ENCODE measurements around the gene INPP1. TPM values are rescaled to one million over a fixed set of nuclear protein-coding genes. Genes with fewer than 3 reads are reported as not detected.

Gene INPP1
- total RNA-seq, 4 donors from 2014 or later, result 10.9 to 12.0 (median 11.9) TPM

DNA sequence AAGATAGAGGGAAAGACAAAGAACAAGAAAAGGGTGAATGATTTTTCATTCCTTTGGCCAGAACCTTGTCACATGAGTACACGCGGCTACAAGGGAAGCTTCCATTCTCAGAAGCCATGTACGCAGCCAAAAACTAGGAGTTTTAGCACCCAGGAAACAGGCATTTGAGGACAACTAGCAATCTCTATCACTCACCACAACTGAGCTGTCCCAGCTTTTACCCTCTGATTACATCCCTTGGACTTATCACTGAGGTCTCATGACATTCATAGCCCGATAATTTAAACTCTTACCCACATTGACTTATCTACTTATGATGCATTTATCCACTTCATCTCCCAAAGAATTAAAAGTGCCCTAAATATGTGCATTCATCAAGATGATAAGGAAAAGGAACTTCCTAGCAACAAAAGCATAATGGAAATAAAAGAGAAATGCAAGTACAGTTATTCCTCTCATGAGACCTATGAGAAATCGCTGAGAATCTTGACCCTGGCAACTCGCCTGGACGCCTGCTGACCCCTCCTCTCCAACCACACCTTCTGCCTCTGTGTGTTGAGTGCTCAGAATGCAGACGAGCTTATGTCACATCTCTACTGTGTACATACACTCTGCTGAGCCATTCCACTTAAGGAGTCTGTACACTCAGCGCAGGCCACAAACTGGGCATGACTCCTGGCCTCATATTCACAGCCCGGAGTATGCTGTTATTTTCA, 36.0 kb downstream of the INPP1 start:
- 79 to 81% methylated on average over 10 of the region's 10 CpGs for WGBS, 2 donors
- intact Hi-C loops (cut with DNase I; ENCODE audit: low total_unique reads), result no loop called here
- no peak overlapping the region for H3K4me3 ChIP-seq (ENCODE audit: low read depth, poor library complexity, severe bottlenecking)
- DNase-seq (ENCODE audit: low spot score in 2 of 2), result no peak
- TF ChIP-seq, protein P1, sequence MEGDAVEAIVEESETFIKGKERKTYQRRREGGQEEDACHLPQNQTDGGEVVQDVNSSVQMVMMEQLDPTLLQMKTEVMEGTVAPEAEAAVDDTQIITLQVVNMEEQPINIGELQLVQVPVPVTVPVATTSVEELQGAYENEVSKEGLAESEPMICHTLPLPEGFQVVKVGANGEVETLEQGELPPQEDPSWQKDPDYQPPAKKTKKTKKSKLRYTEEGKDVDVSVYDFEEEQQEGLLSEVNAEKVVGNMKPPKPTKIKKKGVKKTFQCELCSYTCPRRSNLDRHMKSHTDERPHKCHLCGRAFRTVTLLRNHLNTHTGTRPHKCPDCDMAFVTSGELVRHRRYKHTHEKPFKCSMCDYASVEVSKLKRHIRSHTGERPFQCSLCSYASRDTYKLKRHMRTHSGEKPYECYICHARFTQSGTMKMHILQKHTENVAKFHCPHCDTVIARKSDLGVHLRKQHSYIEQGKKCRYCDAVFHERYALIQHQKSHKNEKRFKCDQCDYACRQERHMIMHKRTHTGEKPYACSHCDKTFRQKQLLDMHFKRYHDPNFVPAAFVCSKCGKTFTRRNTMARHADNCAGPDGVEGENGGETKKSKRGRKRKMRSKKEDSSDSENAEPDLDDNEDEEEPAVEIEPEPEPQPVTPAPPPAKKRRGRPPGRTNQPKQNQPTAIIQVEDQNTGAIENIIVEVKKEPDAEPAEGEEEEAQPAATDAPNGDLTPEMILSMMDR (IDR thresholded peaks at IDR 0.05), result no peak

DNA sequence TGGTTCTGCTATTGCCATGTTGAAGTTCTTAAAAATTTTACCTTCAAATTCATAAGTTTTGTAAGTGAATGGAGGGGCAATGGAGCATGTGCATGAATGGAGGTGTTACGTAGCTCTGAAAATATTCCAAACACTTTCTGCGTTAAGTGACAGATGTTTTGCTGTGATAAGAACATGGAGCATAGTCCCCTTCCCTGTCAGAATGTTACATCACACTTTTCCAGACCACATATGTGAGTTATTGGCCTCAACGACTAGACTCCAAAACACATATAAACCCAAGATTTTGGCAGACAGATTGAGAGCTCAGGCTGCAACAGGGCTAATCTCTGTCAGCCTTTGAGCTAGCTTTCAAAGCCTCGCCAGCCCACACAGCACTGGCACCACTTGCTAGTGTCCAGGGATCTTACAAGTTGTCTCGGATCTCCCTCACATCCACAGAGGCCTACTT, 37.6 kb downstream of the INPP1 start:
- intact Hi-C loops (cut with DNase I; ENCODE audit: low total_unique reads), result loop anchor here (10.0 kb wide), 1 partner anchor 134 kb away; no protein-coding TSS in a partner anchor
- 80 to 81% methylated on average over 5 of the region's 5 CpGs for WGBS, 2 donors
- no peak for DNase-seq (ENCODE audit: low spot score in 2 of 2)

DNA sequence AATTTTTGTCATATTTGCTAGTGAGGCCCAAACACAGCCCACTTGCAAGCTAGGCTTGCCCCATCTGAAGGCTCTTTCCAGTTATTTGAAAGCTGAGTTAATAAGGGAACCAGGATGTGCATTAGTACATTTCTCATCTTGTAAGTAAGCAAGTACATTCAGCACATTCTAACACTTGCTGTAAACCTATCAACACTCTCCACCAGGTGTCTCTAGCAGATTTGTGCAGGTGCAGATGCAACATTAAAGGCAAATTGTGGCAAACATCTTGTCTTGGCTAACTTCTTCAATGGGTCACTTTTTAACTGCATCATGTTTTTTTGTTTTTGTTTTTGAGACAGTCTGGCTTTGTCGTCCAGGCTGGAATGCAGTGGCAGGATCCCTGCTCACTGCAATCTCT, 39.5 kb downstream of the INPP1 start:
- intact Hi-C loops (cut with DNase I; ENCODE audit: low total_unique reads), result loop anchor here (10.0 kb wide), 1 partner anchor 132 kb away; no protein-coding TSS in a partner anchor
- TF ChIP-seq POLR2A (IDR thresholded peaks at IDR 0.05), result no peak
- TF ChIP-seq, protein P1 (IDR thresholded peaks at IDR 0.05), result no peak

More for the DNA sequence above, 37.6 kb downstream of the INPP1 start:
- TF ChIP-seq POLR2A (IDR thresholded peaks at IDR 0.05), result no peak
- TF ChIP-seq, protein P1 (IDR thresholded peaks at IDR 0.05), result no peak
- no peak overlapping the region for H3K4me3 ChIP-seq (ENCODE audit: low read depth, poor library complexity, severe bottlenecking)

DNA sequence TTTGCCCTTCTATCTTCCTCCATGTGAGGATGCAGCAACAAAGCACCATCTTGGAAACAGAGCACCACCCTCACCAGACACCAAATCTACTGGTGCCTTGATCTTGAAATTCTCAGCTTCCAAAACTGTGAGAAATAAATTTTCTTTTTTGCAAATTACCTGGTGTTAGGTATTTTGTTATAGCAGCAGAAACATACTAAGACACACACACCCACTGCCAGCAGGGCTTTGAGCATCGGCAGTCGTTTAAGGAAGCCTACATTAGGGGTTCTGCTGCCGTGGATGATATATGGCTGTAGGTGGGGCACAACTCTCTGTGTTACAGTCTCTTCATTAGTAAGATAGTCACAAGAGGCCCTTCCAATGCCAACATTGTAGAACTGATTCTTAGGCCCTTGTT, 44.0 kb downstream of the INPP1 start:
- 92 to 95% methylated on average over 3 of the region's 3 CpGs for WGBS, 2 donors
- intact Hi-C loops (cut with DNase I; ENCODE audit: low total_unique reads), result loop anchor here (10.0 kb wide), 1 partner anchor 127 kb away; no protein-coding TSS in a partner anchor
- DNase-seq (ENCODE audit: low spot score in 2 of 2), result no peak
- TF ChIP-seq, protein P1 (IDR thresholded peaks at IDR 0.05), result no peak
- no peak for TF ChIP-seq POLR2A (IDR thresholded peaks at IDR 0.05)
- no peak overlapping the region for H3K4me3 ChIP-seq (ENCODE audit: low read depth, poor library complexity, severe bottlenecking)

More for the DNA sequence above, 39.5 kb downstream of the INPP1 start:
- DNase-seq (ENCODE audit: low spot score in 2 of 2), result no peak
- WGBS, 2 donors, result 35 to 38% methylated on average over 1 of the region's 1 CpG
- no peak overlapping the region for H3K4me3 ChIP-seq (ENCODE audit: low read depth, poor library complexity, severe bottlenecking)

DNA sequence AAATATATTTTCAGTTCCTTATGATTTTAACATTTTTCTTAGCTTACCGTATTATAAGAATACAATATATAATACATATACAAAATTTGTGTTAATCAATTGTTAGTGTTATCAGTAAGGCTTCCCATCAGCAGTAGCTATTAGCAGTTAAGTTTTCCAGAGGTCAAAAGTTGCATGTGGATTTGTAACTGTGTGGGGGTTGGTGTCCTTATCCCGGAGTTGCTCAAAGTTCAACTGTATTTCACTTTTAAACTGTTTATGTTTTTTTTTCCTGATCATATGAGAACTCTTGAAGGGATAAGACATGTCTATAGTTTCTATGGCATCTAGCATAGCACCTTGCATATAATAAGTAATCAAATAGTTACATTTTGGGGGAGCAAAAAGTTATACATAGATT, 52.9 kb downstream of the INPP1 start:
- no peak overlapping the region for H3K4me3 ChIP-seq (ENCODE audit: low read depth, poor library complexity, severe bottlenecking)
- no peak for TF ChIP-seq POLR2A (IDR thresholded peaks at IDR 0.05)
- TF ChIP-seq, protein P1 (IDR thresholded peaks at IDR 0.05), result no peak
- intact Hi-C loops (cut with DNase I; ENCODE audit: low total_unique reads), result no loop called here
- DNase-seq (ENCODE audit: low spot score in 2 of 2), result no peak
- 93 to 95% methylated on average over 2 of the region's 2 CpGs for WGBS, 2 donors
